Measurements from ENCODE around the gene UCK1.

The UCK1 gene

GRCh38 chr9:131567910-131568309 lies 36.8 kb upstream of the UCK1 start:
- Histone ChIP-seq H3K4me1 (ENCODE audit: control insufficient read depth in 5 of 5, insufficient read depth in 5 of 5, low read length in 5 of 5) (no peaks in the 10 kb centered on the region), H3K9ac (ENCODE audit: low read length in 5 of 5) (no peak overlapping the region), H3K4me3 (ENCODE audit: low read depth in 1 of 5, low read length in 5 of 5) (no peak overlapping the region), H3K36me3 (ENCODE audit: control insufficient read depth in 5 of 5, insufficient read depth in 5 of 5, low read length in 5 of 5) (peaks cover 0 to 26% (median 18%) of the 10 kb centered on the region in 5 donors), H3K27ac (ENCODE audit: low read depth, low read length) (no peak overlapping the region), H3K27me3 (ENCODE audit: control insufficient read depth in 5 of 5, insufficient read depth in 4 of 5, low read length in 5 of 5) (no peaks in the 10 kb centered on the region), H3K9me3 (ENCODE audit: control insufficient read depth in 5 of 5, low read length in 5 of 5) (peaks cover 0 to 3% (median 0%) of the 10 kb centered on the region in 5 donors)

DNA sequence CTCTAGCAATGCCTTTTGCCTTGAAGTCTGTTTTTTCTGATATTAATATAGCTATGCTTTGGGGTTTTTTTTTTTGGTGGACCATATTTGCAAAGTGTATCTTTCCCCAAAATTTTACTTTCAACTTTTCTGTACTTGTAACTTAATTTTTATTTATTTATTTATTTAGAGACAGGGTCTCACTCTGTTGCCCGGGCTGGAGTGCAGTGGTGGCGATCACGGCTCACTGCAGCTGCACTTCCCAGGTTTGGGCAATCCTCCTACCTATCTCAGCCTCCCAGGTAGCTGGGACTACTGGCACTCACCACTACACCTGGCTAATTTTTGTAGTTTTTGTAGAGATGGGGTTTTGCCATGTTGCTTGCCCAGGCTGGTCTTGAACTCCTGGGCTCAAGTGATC lies 35.1 kb upstream of the UCK1 start:
- no peak overlapping the region for H3K4me3 ChIP-seq (ENCODE audit: low read depth in 1 of 5, low read length in 5 of 5)
- H3K27me3 ChIP-seq (ENCODE audit: control insufficient read depth in 5 of 5, insufficient read depth in 4 of 5, low read length in 5 of 5), result no peaks in the 10 kb centered on the region
- H3K4me1 ChIP-seq (ENCODE audit: control insufficient read depth in 5 of 5, insufficient read depth in 5 of 5, low read length in 5 of 5), result peaks cover 0 to 5% (median 0%) of the 10 kb centered on the region in 5 donors
- peaks cover 0 to 9% (median 5%) of the 10 kb centered on the region in 5 donors for H3K9me3 ChIP-seq (ENCODE audit: control insufficient read depth in 5 of 5, low read length in 5 of 5)
- H3K27ac ChIP-seq (ENCODE audit: low read depth, low read length), result no peak overlapping the region
- peaks cover 0 to 14% (median 11%) of the 10 kb centered on the region in 5 donors for H3K36me3 ChIP-seq (ENCODE audit: control insufficient read depth in 5 of 5, insufficient read depth in 5 of 5, low read length in 5 of 5)
- H3K9ac ChIP-seq (ENCODE audit: low read length in 5 of 5), result no peak overlapping the region

- peaks cover 0 to 9% (median 5%) of the 10 kb centered on the region in 5 donors for H3K9me3 ChIP-seq (ENCODE audit: control insufficient read depth in 5 of 5, low read length in 5 of 5)
- H3K4me1 ChIP-seq (ENCODE audit: control insufficient read depth in 5 of 5, insufficient read depth in 5 of 5, low read length in 5 of 5), result peaks cover 0 to 5% (median 0%) of the 10 kb centered on the region in 5 donors
- H3K27me3 ChIP-seq (ENCODE audit: control insufficient read depth in 5 of 5, insufficient read depth in 4 of 5, low read length in 5 of 5), result no peaks in the 10 kb centered on the region
- H3K36me3 ChIP-seq (ENCODE audit: control insufficient read depth in 5 of 5, insufficient read depth in 5 of 5, low read length in 5 of 5), result peaks cover 0 to 11% (median 8%) of the 10 kb centered on the region in 5 donors
- H3K27ac ChIP-seq (ENCODE audit: low read depth, low read length), result no peak overlapping the region
- no peak overlapping the region for H3K4me3 ChIP-seq (ENCODE audit: low read depth in 1 of 5, low read length in 5 of 5)
- H3K9ac ChIP-seq (ENCODE audit: low read length in 5 of 5), result no peak overlapping the region
These were observed 34.3 kb upstream of the UCK1 start for GRCh38 chr9:131565369-131565768.

DNA sequence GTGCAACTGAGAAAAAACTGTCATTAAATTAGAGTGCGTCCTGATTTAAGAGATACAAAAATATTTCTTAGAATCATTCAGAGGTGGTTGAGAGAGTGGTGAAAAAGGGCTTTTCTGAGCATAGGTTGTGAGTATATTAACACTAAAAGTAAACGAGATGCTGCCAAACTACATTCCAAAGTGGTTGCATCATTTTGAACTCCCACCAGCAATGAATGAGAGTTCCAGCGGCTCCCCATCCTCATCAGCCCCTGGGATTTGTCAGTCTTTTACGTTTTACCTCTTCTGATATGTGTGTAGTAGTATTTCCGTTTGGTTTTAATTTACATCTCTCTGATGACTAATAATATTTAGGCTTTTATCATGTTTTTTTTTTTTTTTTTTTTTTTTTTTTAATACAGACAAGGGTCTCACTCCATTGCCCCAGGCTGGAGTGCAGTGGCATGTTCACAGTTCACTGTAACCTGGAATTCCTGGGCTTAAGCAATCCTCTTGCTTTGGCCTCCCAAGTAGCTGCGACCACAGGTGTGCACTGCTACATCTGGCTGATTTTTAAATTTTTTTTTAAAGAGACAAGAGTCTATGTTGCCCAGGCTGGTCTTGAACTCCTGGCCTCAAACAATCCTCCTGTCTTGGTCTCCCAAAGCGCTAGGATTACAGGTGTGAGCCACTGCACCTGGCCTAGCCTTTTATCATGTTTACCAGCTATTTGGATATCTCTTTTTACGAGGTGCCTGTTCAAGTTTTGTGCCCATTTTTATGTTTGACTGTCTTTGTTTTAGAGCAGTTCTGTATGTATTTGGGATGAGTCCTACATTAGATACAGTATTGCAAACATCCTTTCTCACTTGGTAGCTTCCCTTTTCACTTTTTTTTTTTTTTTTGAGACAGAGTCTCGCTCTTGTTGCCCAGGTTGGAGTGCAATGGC lies 31.2 kb upstream of the UCK1 start:
- Histone ChIP-seq H3K27ac (ENCODE audit: low read depth, low read length) (no peak overlapping the region), H3K4me3 (ENCODE audit: low read depth in 1 of 5, low read length in 5 of 5) (no peak overlapping the region), H3K9me3 (ENCODE audit: control insufficient read depth in 5 of 5, low read length in 5 of 5) (peaks cover 0 to 9% (median 5%) of the 10 kb centered on the region in 5 donors), H3K4me1 (ENCODE audit: control insufficient read depth in 5 of 5, insufficient read depth in 5 of 5, low read length in 5 of 5) (peaks cover 0 to 5% (median 0%) of the 10 kb centered on the region in 5 donors), H3K9ac (ENCODE audit: low read length in 5 of 5) (no peak overlapping the region), H3K36me3 (ENCODE audit: control insufficient read depth in 5 of 5, insufficient read depth in 5 of 5, low read length in 5 of 5) (no peaks in the 10 kb centered on the region), H3K27me3 (ENCODE audit: control insufficient read depth in 5 of 5, insufficient read depth in 4 of 5, low read length in 5 of 5) (no peaks in the 10 kb centered on the region)

GRCh38 chr9:131559421-131560000 lies 28.4 kb upstream of the UCK1 start:
- Histone ChIP-seq H3K9me3 (ENCODE audit: control insufficient read depth in 5 of 5, low read length in 5 of 5) (peaks cover 0 to 8% (median 5%) of the 10 kb centered on the region in 5 donors), H3K36me3 (ENCODE audit: control insufficient read depth in 5 of 5, insufficient read depth in 5 of 5, low read length in 5 of 5) (no peaks in the 10 kb centered on the region)

DNA sequence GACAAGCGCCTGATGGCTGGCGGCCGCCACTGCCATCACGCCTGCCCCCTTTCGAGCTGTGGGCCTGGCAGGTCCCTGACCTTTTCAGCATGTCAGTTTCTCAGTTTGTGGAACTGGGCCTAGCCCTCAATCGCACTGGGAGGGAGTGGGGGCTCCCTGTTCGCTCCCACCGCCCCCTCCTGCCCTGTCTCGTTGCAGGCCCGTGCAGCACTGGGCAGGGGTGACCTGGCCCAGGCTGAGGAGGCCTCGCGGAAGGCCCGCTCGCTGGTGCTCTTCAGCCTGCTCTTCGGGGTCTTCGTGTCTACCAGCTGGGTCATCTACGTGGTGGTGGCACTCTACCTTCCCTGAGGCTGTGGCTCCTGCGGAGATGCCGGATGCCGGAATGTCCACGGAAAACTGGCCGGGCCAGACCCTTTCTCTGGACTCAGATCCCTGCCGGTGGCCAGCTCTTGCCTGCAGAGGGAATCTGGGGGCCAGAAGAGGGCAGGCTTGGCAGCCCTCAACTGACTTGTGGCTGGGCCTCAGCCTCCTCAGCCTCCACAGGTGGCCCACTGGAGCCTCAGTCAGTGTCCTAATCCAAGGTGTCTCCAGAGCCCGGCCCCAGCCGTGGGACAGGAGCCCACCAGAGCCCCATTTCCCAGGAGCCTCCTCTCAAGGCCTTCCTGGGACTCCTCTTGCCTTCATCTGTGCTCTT lies 26.9 kb upstream of the UCK1 start:
- Histone ChIP-seq H3K36me3 (ENCODE audit: control insufficient read depth in 5 of 5, insufficient read depth in 5 of 5, low read length in 5 of 5) (no peaks in the 10 kb centered on the region), H3K27ac (ENCODE audit: low read depth, low read length) (no peak overlapping the region), H3K4me3 (ENCODE audit: low read depth in 1 of 5, low read length in 5 of 5) (no peak overlapping the region), H3K4me1 (ENCODE audit: control insufficient read depth in 5 of 5, insufficient read depth in 5 of 5, low read length in 5 of 5) (peaks cover 0 to 5% (median 0%) of the 10 kb centered on the region in 5 donors), H3K27me3 (ENCODE audit: control insufficient read depth in 5 of 5, insufficient read depth in 4 of 5, low read length in 5 of 5) (peaks cover 21 to 29% (median 24%) of the 10 kb centered on the region in 5 donors), H3K9ac (ENCODE audit: low read length in 5 of 5) (no peak overlapping the region), H3K9me3 (ENCODE audit: control insufficient read depth in 5 of 5, low read length in 5 of 5) (peaks cover 0 to 7% (median 5%) of the 10 kb centered on the region in 5 donors)

More at GRCh38 chr9:131559421-131560000, 28.4 kb upstream of the UCK1 start:
- H3K9ac ChIP-seq (ENCODE audit: low read length in 5 of 5), result no peak overlapping the region
- H3K4me3 ChIP-seq (ENCODE audit: low read depth in 1 of 5, low read length in 5 of 5), result no peak overlapping the region
- H3K4me1 ChIP-seq (ENCODE audit: control insufficient read depth in 5 of 5, insufficient read depth in 5 of 5, low read length in 5 of 5), result peaks cover 0 to 5% (median 0%) of the 10 kb centered on the region in 5 donors
- no peak overlapping the region for H3K27ac ChIP-seq (ENCODE audit: low read depth, low read length)
- peaks cover 11 to 15% (median 13%) of the 10 kb centered on the region in 5 donors for H3K27me3 ChIP-seq (ENCODE audit: control insufficient read depth in 5 of 5, insufficient read depth in 4 of 5, low read length in 5 of 5)

DNA sequence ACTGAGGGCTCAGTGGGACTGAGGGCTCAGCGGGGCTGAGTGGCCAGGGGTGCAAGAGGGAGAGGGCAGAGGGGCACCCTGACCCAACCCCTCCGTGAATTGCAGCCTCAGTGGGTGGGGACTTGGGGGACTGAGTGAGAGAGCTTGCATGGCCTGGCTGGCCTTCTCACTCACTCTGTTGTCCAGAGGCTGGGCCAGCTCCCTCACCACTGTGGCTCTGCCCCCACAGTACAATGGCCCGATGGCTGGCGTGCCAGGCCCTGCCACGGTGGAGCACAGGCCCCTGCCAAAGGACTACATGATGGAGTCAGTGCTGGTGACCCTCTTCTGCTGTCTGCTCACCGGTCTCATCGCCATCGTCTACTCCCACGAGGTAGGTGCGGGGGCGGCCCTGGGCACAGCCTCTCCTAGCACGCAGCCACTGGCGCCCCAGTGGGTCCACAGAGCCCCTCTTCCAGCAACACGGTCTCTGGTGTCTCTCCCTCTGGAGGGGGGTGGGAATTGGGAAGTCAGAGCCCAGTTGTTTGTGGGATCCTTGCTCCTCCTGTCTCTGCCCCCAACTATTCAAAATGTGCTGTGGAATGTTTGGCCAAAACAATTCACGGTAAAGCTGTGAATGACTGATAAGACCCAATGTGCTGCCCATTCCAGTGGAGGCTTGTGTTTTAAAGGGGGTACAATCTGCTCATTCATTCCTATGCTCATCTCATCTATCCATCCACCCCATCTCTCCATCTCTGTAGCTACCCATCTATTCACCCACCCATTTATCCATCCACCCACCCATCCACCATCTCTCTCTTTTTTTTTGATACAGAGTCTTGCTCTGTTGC lies 25.0 kb upstream of the UCK1 start:
- Histone ChIP-seq H3K27me3 (ENCODE audit: control insufficient read depth in 5 of 5, insufficient read depth in 4 of 5, low read length in 5 of 5) (peaks cover 21 to 37% (median 28%) of the 10 kb centered on the region in 5 donors), H3K9me3 (ENCODE audit: control insufficient read depth in 5 of 5, low read length in 5 of 5) (no peaks in the 10 kb centered on the region), H3K4me3 (ENCODE audit: low read depth in 1 of 5, low read length in 5 of 5) (no peak overlapping the region), H3K9ac (ENCODE audit: low read length in 5 of 5) (no peak overlapping the region), H3K4me1 (ENCODE audit: control insufficient read depth in 5 of 5, insufficient read depth in 5 of 5, low read length in 5 of 5) (peaks cover 0 to 4% (median 0%) of the 10 kb centered on the region in 5 donors), H3K27ac (ENCODE audit: low read depth, low read length) (no peak overlapping the region), H3K36me3 (ENCODE audit: control insufficient read depth in 5 of 5, insufficient read depth in 5 of 5, low read length in 5 of 5) (no peaks in the 10 kb centered on the region)

DNA sequence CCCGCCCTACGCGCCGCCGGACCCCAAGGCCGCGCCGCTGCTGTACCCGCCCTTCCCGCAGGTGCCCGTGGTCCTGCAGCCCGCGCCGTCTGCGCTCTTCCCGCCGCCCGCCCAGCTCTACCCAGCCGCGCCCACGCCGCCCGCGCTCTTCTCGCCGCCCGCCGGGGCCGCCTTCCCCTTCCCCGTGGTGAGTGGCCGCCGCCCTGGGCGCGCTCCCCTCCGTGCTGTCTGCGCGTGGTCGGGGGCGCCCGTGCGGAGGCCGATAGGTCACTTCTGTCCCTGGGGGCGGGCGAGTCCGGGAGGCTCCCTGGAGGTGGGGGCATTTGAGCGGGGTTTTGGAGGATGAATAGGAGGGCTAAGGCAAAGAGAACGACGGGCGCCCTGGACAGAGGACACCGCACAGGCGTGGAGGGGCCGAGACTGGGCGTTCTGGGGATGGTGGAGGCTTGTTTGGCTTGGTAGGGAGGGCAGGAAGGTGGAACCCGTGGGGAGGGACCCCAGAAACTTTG lies 23.8 kb upstream of the UCK1 start:
- no peaks in the 10 kb centered on the region for H3K36me3 ChIP-seq (ENCODE audit: control insufficient read depth in 5 of 5, insufficient read depth in 5 of 5, low read length in 5 of 5)
- no peak overlapping the region for H3K4me3 ChIP-seq (ENCODE audit: low read depth in 1 of 5, low read length in 5 of 5)
- H3K4me1 ChIP-seq (ENCODE audit: control insufficient read depth in 5 of 5, insufficient read depth in 5 of 5, low read length in 5 of 5), result peaks cover 0 to 4% (median 0%) of the 10 kb centered on the region in 5 donors
- no peaks in the 10 kb centered on the region for H3K9me3 ChIP-seq (ENCODE audit: control insufficient read depth in 5 of 5, low read length in 5 of 5)
- peaks cover 21 to 39% (median 28%) of the 10 kb centered on the region in 5 donors for H3K27me3 ChIP-seq (ENCODE audit: control insufficient read depth in 5 of 5, insufficient read depth in 4 of 5, low read length in 5 of 5)
- H3K27ac ChIP-seq (ENCODE audit: low read depth, low read length), result no peak overlapping the region
- no peak overlapping the region for H3K9ac ChIP-seq (ENCODE audit: low read length in 5 of 5)
